Measurements from ENCODE around the gene ATP8A1.
"Not testable (repeated sequence)": the region's sequence is repeated elsewhere in the genome, so short reads cannot be mapped to it uniquely, and the experiment has no call there.

Gene ATP8A1

DNA sequence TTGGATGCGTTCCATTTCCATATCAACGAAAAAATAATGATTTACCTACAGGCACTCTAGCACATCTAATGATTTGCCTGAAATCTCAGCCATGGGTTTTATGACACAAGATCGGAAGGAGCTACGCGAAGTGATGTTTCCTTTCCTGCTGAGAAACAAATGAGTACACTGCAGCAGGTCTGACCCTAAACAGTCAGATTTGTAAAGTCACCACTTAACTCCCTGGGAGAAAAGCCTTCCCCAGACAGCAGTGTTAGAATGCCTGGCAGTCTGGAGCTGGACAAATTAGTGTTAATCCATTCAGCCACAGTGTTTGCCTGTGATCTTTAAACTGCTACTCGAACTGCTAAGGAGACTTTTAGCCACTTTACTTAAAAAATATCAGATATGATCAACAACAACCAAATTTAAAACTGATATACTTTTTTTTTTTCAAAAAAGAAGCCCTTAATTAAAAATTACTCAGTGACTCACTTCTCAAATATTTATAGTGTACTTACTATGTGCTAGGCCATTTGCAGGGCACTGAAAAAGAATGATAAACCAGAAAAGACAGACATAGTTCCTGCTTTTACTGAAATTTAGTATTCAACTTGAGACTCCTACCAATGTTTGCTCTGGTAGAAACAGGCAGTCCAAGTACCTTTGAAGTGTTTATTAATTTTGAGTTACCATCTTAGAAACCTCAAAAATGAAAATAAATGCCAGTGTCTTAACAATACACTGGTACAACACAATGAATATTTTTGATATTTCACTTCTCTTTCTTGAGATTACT is 155.1 kb downstream of the ATP8A1 start:
- no peak for DNase-seq (ENCODE audit: low read depth)

DNA sequence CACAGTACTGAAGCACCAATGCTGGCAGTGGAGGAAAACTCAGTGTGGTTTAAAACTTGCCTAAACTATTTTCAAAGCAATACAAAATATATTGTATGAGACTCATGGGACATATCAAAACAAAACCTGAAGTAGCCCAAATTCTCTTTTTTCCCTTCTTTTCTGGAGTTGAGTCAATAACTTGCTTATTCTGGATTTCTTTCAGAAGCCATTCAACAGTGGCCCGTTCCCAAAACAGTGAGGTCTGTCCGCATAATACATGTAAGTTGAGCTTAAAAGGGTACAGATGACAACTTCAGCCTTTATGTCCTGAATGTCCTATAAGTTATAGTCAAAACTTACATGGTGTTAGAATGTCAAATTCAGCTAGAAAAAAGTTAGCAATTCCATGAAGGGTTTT is 158.9 kb downstream of the ATP8A1 start:
- DNase-seq (ENCODE audit: low read depth) = no peak

DNA sequence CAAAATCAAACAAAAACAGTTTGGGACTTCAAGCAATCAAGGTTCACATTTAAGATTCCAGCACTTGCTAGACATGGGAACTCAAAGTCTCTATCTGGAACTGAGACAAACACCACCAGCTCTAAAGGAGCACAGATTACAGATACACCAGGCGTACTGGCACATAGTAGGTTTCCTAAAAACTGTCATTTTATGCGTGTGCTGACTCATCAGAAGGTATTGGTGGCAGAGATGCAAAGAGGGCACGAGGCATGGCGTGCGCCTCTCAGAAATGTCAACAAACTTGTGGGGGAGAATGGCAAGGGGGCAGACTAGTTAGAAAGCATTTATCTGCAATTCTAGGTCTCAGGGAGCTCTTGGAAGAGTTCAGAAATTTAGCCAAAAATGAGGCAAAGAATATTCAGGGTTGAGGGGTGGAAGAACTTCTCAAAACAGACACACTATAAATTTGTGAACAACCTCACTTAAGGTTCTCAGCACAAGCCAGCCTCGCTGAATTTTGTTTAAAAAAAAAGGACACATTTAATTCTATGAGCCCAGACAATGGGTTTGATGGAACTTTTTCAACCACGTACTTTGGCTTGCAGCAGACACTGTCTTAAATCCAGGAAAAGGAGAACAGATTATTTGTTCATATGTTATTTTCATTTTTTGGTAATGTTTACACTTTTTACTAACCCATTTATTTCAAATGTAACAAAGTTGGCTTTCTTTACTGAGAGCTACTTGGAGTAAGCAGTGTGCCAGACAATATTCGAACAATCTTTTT is 159.6 kb downstream of the ATP8A1 start:
- DNase-seq (ENCODE audit: low read depth) = no peak

DNA sequence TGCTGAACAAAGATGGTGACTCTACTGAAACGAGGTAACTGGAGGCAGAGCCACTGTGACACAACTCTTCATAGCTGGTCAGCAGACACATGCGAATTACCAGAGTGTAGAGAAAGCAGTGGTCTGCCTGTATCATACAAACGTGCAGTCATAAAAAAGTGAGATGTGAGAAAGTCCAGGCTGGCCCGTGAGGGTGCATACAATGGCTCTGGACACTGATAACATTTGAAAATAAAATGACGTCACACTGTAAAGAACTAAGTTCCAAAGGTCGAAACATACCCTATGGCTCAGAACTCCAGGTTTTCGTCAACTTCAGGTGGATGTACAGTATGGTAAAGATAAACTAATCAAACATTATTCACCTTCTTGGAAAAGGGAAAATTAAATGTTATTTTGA is 163.9 kb downstream of the ATP8A1 start:
- DNase-seq (ENCODE audit: low read depth) = no peak

DNA sequence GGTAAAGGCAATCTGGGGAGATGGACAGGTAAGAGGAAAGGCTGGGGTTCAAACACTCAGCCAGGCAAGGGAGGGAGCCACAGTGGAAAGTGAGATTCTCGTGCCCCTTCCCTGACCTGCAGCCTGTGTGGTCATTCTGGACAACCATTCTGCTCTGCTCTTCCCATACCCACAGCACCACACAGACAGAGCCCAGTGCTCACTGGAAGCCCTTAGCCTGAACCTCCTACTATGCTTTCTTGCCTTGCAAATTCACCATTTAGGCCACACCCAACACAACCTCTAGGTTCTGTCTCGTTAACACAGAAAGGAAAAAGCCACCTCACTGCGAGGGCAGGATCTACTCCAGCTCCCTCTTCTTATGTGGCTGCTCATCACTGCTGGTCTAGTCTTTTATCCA is 166.9 kb downstream of the ATP8A1 start:
- no peak for DNase-seq (ENCODE audit: low read depth)

- no peak for DNase-seq (ENCODE audit: low read depth)
These were observed 167.8 kb downstream of the ATP8A1 start for GRCh38 chr4:42489095-42489494.

DNA sequence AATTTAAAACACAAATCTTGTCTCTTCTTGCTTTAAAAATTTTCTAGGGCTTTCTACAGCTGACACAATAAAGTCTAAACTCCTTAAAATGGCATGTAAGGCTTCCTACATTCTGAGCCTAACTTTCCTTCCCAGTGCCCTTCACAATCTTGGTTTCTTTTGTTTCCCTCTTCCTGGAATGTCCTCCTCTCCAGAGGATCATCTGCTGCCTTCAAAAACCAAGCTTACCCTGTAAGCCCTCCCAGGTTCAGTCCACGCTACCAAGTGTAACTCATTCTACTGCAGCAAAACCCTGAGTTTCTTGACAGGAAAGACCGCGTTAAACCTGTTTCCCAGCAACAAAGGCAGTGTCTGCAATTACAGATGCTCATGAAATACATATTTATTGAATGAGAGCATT is 168.4 kb downstream of the ATP8A1 start:
- no peak for DNase-seq (ENCODE audit: low read depth)

DNA sequence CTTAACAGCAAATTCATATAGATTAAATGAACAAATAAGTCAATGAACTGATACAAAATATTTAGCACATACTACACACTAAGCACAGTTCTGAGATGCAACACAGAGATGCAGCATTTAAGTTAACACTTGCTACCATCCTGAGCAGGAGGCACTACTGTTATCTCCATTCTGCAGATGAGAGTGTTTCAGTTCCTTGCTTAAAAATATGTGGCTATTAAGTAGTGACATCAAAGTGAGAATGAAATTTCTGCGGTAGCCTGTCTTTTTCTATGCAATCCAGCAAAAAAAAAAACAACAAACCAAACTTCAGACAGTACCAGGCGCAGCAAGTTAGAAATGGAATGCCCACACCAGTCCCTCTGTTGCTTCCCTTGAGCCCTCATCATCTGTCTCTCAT is 168.8 kb downstream of the ATP8A1 start:
- no peak for DNase-seq (ENCODE audit: low read depth)

GRCh38 chr4:42487230-42487629 is 169.7 kb downstream of the ATP8A1 start:
- DNase-seq (ENCODE audit: low read depth) = no peak

GRCh38 chr4:42486156-42486555 is 170.7 kb downstream of the ATP8A1 start:
- DNase-seq (ENCODE audit: low read depth) = not testable (repeated sequence)

- no peak for DNase-seq (ENCODE audit: low read depth)
These were observed 172.3 kb downstream of the ATP8A1 start for GRCh38 chr4:42484630-42485029.

GRCh38 chr4:42483426-42484379 is 173.2 kb downstream of the ATP8A1 start:
- DNase-seq (ENCODE audit: low read depth) = no peak

- no peak for DNase-seq (ENCODE audit: low read depth)
These were observed 174.2 kb downstream of the ATP8A1 start for GRCh38 chr4:42482516-42483327.

GRCh38 chr4:42480717-42481116 is 176.2 kb downstream of the ATP8A1 start:
- no peak for DNase-seq (ENCODE audit: low read depth)

DNA sequence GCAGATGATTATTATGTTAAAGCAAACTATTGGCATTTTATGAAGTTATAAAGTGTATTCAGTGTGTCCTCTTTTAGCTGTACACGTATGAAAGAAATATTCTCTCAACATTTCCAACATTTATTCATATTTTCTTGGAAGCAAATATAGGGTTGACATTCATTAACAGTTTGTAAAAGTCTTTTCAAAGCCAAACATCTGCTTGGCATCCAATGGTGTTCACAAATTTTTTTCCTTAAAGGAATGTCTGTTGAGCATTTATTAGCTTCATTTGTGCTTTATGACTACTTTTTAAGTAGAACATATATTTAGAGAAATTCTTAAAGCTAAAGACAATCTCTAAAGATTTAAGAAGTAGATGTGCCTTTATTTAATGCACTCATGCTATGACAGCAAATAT is 176.6 kb downstream of the ATP8A1 start:
- no peak for DNase-seq (ENCODE audit: low read depth)

DNA sequence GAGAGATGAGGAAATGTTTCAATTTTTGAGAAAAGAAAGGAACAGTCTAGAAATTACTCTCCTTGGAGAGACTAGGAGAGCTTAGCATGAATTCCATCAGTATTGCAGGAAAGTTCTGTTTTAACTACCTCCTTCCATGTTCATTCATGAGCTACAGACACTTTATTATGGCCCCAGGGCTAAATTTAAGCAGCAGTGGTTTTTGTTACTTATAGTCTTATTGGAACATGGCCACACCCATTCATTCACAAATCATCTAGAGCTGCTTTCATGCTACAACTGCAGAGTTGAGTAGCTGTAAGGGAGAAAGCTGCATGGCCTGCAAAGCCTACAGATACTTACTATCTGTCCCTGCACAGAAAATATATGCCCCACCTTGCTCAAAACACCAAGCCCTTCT is 178.0 kb downstream of the ATP8A1 start:
- DNase-seq (ENCODE audit: low read depth) = no peak

GRCh38 chr4:42478509-42478908 is 178.4 kb downstream of the ATP8A1 start:
- DNase-seq (ENCODE audit: low read depth) = no peak

DNA sequence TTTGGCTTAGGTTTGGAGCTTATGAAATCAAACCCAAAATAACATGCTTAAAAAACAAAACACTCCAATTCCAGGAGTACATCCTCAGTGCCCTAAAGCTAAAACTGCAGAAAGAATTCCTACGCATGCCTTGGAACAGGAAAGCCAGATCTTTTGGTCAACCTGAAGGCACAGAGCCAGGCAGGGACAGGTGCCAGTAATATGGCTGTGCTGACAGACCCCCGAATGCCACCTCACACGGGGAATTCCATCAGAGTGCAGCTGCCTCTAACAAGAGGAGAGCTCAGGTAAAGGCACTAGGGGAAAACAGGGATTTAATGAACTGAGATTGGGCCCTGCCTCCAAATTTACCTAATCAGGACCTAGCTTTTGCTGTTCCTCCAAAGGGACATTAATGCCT is 182.5 kb downstream of the ATP8A1 start:
- DNase-seq (ENCODE audit: low read depth) = no peak

DNA sequence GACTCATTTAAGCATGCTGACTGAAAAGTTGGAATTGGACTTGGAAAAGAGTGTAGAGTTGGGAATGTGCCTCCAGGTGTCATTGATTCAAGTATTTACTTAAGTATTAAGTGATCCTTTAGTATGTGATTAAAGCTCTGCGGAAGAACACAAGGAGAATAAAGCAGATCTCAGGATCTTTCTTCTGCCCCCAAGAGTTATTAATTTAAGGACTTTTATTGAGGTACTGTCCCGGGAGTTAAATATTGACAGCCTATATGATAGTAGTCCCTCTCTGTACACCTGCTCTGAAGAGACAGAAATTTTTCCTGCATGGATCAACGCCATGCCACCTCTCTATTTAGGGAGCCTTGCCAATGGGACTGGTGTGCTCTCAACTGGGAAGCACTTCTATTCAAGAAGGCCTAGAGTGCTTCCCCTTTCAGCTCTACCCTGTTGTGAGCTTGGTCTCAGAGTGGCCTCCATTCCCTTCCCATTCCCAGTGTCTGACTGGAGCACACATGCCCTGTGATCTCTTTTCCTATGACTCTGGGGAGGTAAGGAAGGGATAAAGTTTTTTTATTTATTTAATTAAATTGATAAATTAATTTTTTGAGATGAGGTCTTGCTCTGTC is 183.7 kb downstream of the ATP8A1 start:
- DNase-seq (ENCODE audit: low read depth) = no peak

DNA sequence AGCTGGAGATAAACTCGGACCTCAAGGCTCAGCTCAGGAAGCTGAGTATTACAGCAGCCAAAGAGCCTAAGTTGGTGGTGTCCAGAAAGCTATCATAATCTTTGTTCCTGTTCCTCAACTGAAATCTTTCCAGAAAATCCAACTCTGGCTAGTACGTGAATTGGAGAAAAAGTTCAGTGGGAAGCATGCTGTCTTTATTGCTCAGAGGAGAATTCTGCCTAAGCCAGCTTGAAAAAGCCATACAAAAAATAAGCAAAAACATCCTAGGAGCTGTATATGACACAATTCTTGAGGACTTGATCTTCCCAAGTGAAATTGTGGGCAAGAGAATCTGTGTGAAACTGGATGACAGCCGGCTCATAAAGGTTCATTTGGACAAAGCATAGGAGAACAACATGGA is 185.0 kb downstream of the ATP8A1 start:
- DNase-seq (ENCODE audit: low read depth) = no peak

GRCh38 chr4:42470023-42470422 is 186.9 kb downstream of the ATP8A1 start:
- no peak for DNase-seq (ENCODE audit: low read depth)
